Neural cell (in vitro differentiated cells): ENCODE measurements around the gene PRKCE. TPM values are rescaled to one million over a fixed set of nuclear protein-coding genes. Genes with fewer than 3 reads are reported as not detected.

Experiments
- H2AFZ ChIP-seq: fragments of 200-600, 300-800 bp; sonication (generic), shearing (Covaris generic); 2 replicates; pipeline ENCODE4 v1.6.0; 2014; ENCODE audit warnings: low read depth, mild to moderate bottlenecking, antibody characterized with exemption, low read length, moderate library complexity
- H3F3A ChIP-seq: fragments of 200-600 bp; shearing (Covaris generic); 2 replicates; pipeline ENCODE4 v1.6.1; 2016; ENCODE audit warnings: mild to moderate bottlenecking, moderate library complexity, mixed read lengths, antibody characterized with exemption, low read length; ENCODE audit not compliant: insufficient read depth, poor library complexity, severe bottlenecking
- H3K27ac ChIP-seq: fragments of 200-600, 300-800 bp; sonication (generic), shearing (Covaris generic); 2 replicates; pipeline ENCODE4 v1.5.1; 2014; ENCODE audit warnings: mild to moderate bottlenecking, low read length, moderate library complexity
- H3K27me3 ChIP-seq: fragments of 300-800, 200-600 bp; sonication (generic), shearing (Covaris generic); 2 replicates; pipeline ENCODE4 v1.6.0; 2014; ENCODE audit warnings: mild to moderate bottlenecking, low read depth, low read length, moderate library complexity; ENCODE audit not compliant: insufficient read depth
- H3K36me3 ChIP-seq: fragments of 300-800, 200-600 bp; sonication (generic), shearing (Covaris generic); 2 replicates; pipeline ENCODE4 v1.5.1; 2014; ENCODE audit warnings: mild to moderate bottlenecking, antibody characterized with exemption, low read length, moderate library complexity; ENCODE audit not compliant: insufficient read depth
- H3K4me2 ChIP-seq: fragments of 300-800, 200-600 bp; sonication (generic), shearing (Covaris generic); 2 replicates; pipeline ENCODE4 v1.6.0; 2014; ENCODE audit warnings: mild to moderate bottlenecking, low read length
- H3K4me3 ChIP-seq: fragments of 300-800, 200-600 bp; sonication (generic), shearing (Covaris generic); 2 replicates; pipeline ENCODE4 v1.5.1; 2014; ENCODE audit warnings: mild to moderate bottlenecking, low read length, moderate library complexity
- H3K79me2 ChIP-seq: fragments of 200-600 bp; shearing (Covaris generic); replicated peaks from 2 replicates; pipeline ENCODE4 v1.6.0; 2014; ENCODE audit warnings: mild to moderate bottlenecking, low read length, moderate library complexity; ENCODE audit not compliant: insufficient read depth
- H3K9ac ChIP-seq: fragments of 300-800, 200-600 bp; sonication (generic), shearing (Covaris generic); 2 replicates; pipeline ENCODE4 v1.6.1; 2016; ENCODE audit warnings: mild to moderate bottlenecking, low read length, mixed read lengths
- H3K9me2 ChIP-seq: fragments of 200-600 bp; shearing (Covaris generic); 2 replicates; pipeline ENCODE4 v1.6.1; 2016; ENCODE audit warnings: mild to moderate bottlenecking, low read length, mixed read lengths; ENCODE audit not compliant: insufficient read depth
- H3K9me3 ChIP-seq: fragments of 200-600, 300-800 bp; sonication (generic), shearing (Covaris generic); 2 replicates; pipeline ENCODE4 v1.6.1; 2016; ENCODE audit warnings: mild to moderate bottlenecking, mixed run types, low read length, moderate library complexity, mixed read lengths
- H4K20me1 ChIP-seq: fragments of 200-600 bp; shearing (Covaris generic); 2 replicates; pipeline ENCODE4 v1.6.1; 2016; ENCODE audit warnings: mild to moderate bottlenecking, mixed run types; ENCODE audit not compliant: insufficient read depth
- EP300 ChIP-seq: fragments of 450-650 bp; conservative IDR thresholded peaks from 2 replicates; pipeline ENCODE4 v1.6.1; 2014; ENCODE audit warnings: antibody characterized with exemption, mild to moderate bottlenecking, moderate library complexity; ENCODE audit not compliant: poor library complexity, severe bottlenecking
- EZH2 ChIP-seq: fragments of 200-600, 300-800 bp; shearing (Covaris generic), sonication (generic); IDR thresholded peaks from 2 replicates; pipeline ENCODE4 v1.6.1; 2014; ENCODE audit warnings: antibody characterized with exemption, low read length, borderline replicate concordance, mild to moderate bottlenecking; ENCODE audit not compliant: insufficient read depth, poor library complexity, severe bottlenecking
- MXI1 ChIP-seq: fragments of 450-650 bp; conservative IDR thresholded peaks from 2 replicates; pipeline ENCODE4 v1.6.1; 2014; ENCODE audit warnings: antibody characterized with exemption, mild to moderate bottlenecking; ENCODE audit not compliant: poor library complexity, severe bottlenecking
- POLR2AphosphoS5 ChIP-seq: IDR thresholded peaks from 2 replicates; pipeline ENCODE4 v1.6.1; 2012
- RAD21 ChIP-seq: fragments of 450-650 bp; conservative IDR thresholded peaks from 2 replicates; pipeline ENCODE4 v1.6.1; 2014; ENCODE audit warnings: antibody characterized with exemption, mild to moderate bottlenecking, moderate library complexity
- SMC3 ChIP-seq: fragments of 450-650 bp; conservative IDR thresholded peaks from 2 replicates; pipeline ENCODE4 v1.6.1; 2014; ENCODE audit warnings: antibody characterized with exemption, mild to moderate bottlenecking, moderate library complexity; ENCODE audit not compliant: poor library complexity
- TAF1 ChIP-seq: IDR thresholded peaks from 2 replicates; pipeline ENCODE4 v1.6.1; 2012; ENCODE audit warnings: low read depth
- polyA plus RNA-seq: library from polyadenylated mRNA; depleted of rRNA; stranded (reverse); fragments of >200 nt; gene quantifications from 2 replicates; pipeline ENCODE4 v1.2.3, GENCODE V29; 2014
- TF ChIP-seq, protein P1 (sequence below): fragments of 450-650 bp; IDR thresholded peaks from 2 replicates; pipeline ENCODE4 v1.5.1; 2014; ENCODE audit warnings: antibody characterized with exemption, mild to moderate bottlenecking, moderate library complexity; ENCODE audit not compliant: poor library complexity, severe bottlenecking
- TF ChIP-seq, protein P2 (sequence below): IDR thresholded peaks from 2 replicates; pipeline ENCODE4 v1.6.1; 2012; ENCODE audit warnings: borderline replicate concordance

Gene PRKCE
- polyA plus RNA-seq, 1 donor from 2014 or later: 5.4 TPM

DNA sequence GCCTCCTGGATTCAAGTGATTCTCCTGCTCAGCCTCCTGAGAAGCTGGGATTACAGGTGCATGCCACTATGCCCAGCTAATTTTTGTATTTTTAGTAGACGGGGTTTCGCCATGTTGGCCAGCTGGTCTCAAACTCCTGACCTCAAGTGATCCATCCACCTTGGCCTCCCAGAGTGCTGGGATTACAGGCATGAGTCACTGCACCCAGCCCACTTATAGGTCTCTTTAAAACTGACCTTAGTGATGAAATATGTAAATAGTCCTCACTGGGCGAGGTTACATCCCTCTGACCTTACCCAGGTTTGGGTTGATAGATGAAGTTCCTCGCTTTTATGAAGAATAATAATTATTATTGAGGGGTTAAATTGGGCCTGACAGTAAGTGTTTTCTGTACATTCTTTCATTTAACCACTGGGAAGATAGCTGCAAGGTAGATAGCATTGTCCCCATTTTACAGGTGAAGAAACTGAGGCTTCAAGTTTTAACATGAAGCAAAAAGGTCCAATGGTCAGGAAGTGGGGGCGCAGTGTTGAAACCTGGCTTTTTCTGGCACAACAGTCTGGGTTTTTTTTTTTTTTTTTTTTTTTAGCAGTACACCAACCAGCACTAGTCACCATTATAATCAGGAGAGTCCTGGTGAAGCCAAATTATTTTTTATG is 471.0 kb downstream of the PRKCE start:
- no peak overlapping the region for H3K4me2 ChIP-seq
- no peaks in the 10 kb centered on the region for H3K27me3 ChIP-seq
- H3K4me3 ChIP-seq: no peak overlapping the region
- no peaks in the 10 kb centered on the region for H3K9me3 ChIP-seq
- H3K79me2 ChIP-seq: no peaks in the 10 kb centered on the region
- no peak overlapping the region for H3K9ac ChIP-seq
- H2AFZ ChIP-seq: no peak overlapping the region
- no peaks in the 10 kb centered on the region for H3K36me3 ChIP-seq
- no peaks in the 10 kb centered on the region for H3F3A ChIP-seq
- no peak overlapping the region for H3K27ac ChIP-seq
- H4K20me1 ChIP-seq: no peaks in the 10 kb centered on the region
- TF ChIP-seq MXI1 (no peak), POLR2AphosphoS5 (no peak), EZH2 (no peak), SMC3 (no peak), EP300 (no peak), RAD21 (no peak), TAF1 (no peak)
- TF ChIP-seq, protein P1, sequence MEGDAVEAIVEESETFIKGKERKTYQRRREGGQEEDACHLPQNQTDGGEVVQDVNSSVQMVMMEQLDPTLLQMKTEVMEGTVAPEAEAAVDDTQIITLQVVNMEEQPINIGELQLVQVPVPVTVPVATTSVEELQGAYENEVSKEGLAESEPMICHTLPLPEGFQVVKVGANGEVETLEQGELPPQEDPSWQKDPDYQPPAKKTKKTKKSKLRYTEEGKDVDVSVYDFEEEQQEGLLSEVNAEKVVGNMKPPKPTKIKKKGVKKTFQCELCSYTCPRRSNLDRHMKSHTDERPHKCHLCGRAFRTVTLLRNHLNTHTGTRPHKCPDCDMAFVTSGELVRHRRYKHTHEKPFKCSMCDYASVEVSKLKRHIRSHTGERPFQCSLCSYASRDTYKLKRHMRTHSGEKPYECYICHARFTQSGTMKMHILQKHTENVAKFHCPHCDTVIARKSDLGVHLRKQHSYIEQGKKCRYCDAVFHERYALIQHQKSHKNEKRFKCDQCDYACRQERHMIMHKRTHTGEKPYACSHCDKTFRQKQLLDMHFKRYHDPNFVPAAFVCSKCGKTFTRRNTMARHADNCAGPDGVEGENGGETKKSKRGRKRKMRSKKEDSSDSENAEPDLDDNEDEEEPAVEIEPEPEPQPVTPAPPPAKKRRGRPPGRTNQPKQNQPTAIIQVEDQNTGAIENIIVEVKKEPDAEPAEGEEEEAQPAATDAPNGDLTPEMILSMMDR: no peak
- TF ChIP-seq, protein P2, sequence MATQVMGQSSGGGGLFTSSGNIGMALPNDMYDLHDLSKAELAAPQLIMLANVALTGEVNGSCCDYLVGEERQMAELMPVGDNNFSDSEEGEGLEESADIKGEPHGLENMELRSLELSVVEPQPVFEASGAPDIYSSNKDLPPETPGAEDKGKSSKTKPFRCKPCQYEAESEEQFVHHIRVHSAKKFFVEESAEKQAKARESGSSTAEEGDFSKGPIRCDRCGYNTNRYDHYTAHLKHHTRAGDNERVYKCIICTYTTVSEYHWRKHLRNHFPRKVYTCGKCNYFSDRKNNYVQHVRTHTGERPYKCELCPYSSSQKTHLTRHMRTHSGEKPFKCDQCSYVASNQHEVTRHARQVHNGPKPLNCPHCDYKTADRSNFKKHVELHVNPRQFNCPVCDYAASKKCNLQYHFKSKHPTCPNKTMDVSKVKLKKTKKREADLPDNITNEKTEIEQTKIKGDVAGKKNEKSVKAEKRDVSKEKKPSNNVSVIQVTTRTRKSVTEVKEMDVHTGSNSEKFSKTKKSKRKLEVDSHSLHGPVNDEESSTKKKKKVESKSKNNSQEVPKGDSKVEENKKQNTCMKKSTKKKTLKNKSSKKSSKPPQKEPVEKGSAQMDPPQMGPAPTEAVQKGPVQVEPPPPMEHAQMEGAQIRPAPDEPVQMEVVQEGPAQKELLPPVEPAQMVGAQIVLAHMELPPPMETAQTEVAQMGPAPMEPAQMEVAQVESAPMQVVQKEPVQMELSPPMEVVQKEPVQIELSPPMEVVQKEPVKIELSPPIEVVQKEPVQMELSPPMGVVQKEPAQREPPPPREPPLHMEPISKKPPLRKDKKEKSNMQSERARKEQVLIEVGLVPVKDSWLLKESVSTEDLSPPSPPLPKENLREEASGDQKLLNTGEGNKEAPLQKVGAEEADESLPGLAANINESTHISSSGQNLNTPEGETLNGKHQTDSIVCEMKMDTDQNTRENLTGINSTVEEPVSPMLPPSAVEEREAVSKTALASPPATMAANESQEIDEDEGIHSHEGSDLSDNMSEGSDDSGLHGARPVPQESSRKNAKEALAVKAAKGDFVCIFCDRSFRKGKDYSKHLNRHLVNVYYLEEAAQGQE: no peak
- H3K9me2 ChIP-seq: no peaks in the 10 kb centered on the region

DNA sequence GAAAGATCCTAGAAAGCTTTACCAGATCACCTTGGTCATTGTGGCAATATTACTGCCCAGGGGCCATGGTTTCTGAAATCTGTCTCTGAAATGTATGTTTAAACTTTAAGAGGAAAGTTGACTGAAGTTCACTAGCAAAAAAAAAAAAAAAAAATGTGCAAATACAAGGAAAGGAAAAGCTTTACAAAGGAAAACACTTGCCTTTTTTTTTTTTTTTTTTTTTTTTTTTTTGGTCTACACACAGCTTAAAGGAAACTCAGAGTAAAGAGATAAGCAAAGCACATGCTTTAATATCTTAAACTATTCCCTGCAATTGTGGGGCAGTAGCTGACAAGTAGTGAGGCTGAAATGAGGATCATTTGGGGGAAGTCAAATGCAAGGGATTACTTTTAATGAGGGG is 471.5 kb downstream of the PRKCE start:
- no peaks in the 10 kb centered on the region for H3K36me3 ChIP-seq
- H3K27me3 ChIP-seq: no peaks in the 10 kb centered on the region
- TF ChIP-seq EZH2: no peak
- no peak for TF ChIP-seq TAF1
- TF ChIP-seq POLR2AphosphoS5: no peak
- TF ChIP-seq, protein P1: no peak
- no peak for TF ChIP-seq RAD21
- no peak for TF ChIP-seq MXI1
- no peak for TF ChIP-seq EP300
- TF ChIP-seq, protein P2: no peak
- no peak for TF ChIP-seq SMC3
- H3K9ac ChIP-seq: no peak overlapping the region
- H3K27ac ChIP-seq: no peak overlapping the region
- H3F3A ChIP-seq: no peaks in the 10 kb centered on the region
- H3K4me3 ChIP-seq: no peak overlapping the region
- H3K4me2 ChIP-seq: no peak overlapping the region
- H3K79me2 ChIP-seq: no peaks in the 10 kb centered on the region
- H3K9me3 ChIP-seq: no peaks in the 10 kb centered on the region
- H4K20me1 ChIP-seq: no peaks in the 10 kb centered on the region
- no peaks in the 10 kb centered on the region for H3K9me2 ChIP-seq
- H2AFZ ChIP-seq: no peak overlapping the region
